ENCODE data around the gene CISD3.

Gene CISD3

DNA sequence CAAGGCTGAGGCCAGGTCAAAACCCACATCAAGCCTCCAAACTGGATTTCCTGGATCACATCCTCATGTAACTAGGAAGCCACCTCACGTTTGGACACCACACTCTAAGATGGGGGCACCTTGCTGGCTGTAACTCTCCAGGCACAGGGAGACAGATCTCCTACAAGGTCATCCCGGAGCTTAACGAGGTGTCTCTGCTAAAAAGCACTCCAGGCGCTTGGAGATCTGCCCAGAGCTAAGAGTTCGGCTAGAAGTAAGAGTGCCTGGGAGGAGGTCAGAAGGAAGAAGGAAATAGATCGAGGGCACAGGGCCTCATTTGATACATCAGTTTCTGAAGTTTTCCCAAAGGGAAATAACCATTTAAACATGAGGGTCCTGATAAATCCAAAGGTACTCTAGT, 38.3 kb downstream of the CISD3 start:
- no peak for DNase-seq

DNA sequence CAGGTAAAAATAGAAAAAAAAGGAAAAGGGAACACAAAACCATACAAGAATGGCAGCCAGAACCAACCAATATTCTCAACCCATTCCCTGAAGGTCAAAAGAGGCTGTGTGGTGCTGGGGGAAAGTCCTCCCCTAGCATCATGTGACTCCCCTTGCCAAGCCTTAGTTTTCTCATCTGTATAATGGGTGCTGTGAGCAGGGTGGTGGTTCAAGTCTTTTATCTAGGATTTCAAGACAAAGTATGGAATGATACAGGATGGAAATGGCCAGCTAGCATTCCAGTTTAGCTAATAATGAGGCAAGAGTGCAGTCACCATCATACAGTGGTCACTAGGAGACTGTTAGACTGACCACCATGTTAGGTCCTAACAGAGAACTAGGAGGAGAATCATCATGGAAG, 43.1 kb downstream of the CISD3 start:
- no peak for DNase-seq

DNA sequence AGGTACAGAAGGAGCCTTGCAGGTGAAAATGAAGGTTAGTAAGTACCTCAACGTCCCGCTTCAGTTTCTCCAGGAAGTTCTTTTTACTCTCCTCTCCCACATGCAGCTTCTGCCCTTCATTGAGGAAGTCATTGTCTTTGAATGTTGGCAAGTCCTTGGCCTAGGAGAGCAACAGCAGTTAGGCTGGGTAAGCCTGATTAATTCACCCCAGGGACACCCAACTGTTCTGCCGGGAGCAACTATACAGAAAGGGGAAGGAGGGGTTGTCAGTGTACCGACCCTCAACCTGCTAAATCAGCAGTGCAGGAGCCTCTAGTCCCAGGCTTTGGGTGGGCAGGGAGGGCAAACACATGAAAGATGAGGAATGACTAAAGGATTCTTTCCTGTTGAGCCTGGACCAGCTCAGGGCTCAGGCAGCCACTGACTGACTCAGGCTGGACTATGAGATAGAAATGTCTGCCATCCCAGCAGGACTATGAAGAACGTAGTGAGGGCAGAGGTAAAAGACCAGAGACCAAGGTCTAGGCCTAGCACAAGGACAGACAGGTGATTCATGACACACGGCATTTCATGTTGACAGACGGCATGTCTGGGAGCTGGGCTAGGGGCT, 47.6 kb downstream of the CISD3 start:
- DNase-seq: no peak

DNA sequence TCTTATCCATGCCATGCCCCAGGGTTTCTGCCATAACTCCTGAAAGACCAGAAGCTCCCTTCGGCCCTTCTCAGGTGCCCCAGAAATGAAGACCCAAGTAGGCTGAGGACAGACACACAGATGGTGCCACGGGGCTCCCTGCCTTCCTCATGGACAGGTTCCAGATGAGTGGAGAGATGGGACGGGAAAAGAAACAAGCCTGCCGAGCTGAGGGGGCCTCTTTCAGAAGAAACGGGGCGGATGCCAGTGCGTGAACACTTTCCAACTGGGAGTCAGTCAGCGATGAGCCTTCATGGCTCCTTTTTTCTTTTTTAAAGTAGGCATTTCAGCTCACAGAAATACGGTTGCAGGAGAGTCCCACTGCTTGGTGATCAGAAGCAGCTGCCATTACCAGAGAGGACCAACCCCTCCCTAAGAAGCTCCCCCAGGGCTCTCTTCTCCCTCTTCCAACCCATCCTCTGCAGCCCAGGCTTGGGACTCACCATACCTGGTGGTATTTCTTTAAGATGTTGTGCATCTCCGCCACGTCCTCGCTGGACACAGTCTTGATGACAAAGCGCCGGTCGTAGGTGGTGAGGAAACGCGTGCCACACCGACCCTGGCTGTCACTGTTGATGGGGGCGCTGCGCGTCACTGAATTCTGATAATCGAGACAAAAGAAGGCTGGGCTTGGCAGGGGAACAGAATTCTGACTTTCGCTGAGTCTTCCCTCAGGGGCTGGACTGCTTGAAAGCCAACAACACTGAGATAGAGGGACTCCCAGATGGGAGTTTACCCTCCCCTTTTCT, 50.0 kb downstream of the CISD3 start:
- no peak for DNase-seq

DNA sequence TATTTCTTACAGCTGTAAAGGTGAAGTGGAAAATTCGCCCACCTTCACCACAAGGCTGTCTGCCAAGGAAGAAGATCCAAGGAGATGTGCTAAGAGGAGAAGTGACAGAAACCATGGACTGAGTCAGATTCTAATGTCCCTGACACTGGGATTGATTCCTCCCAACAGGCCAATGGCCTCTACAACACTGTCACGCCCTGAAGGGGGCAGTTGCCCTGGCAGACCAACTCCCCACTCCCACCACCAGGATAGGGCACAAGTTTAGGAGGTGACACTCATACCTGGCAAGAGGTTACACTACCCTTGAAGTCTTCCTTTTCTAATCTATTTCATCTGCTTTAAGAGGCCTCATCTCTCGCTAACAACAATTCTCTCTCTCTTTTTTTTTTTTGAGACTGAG, 53.1 kb downstream of the CISD3 start:
- DNase-seq: no peak

Measured in right kidney (tissue), 1 donor.